Sigmoid colon (tissue), 7 donors: ENCODE measurements around the gene TMEM108. TPM values are rescaled to one million over a fixed set of nuclear protein-coding genes. Genes with fewer than 3 reads are reported as not detected.

Source experiments
- DNase-seq: peaks from one replicate; pipeline ENCODE4 v3.0.0-alpha.2; 2019
- H3K27ac ChIP-seq, 4 donors: fragments of 200-600 bp; sonication (generic); one replicate each; pipeline ENCODE4 v1.5.1; 2016 to 2019; ENCODE audit warnings: mild to moderate bottlenecking in 1 of 4
- H3K27me3 ChIP-seq, 3 donors: fragments of 200-600 bp; sonication (generic); one replicate each; pipeline ENCODE4 v1.5.1; 2019; ENCODE audit warnings: mild to moderate bottlenecking in 1 of 3
- H3K36me3 ChIP-seq, 4 donors: fragments of 200-600 bp; sonication (generic); one replicate each; pipeline ENCODE4 v1.5.1; 2016 to 2019
- H3K4me1 ChIP-seq, 4 donors: fragments of 200-600 bp; sonication (generic); one replicate each; pipeline ENCODE4 v1.5.1; 2017 to 2019
- H3K4me3 ChIP-seq, 4 donors: fragments of 200-600 bp; sonication (generic); one replicate each; pipeline ENCODE4 v1.5.1; 2017 to 2019; ENCODE audit warnings: mild to moderate bottlenecking in 2 of 4, moderate library complexity in 1 of 4
- H3K9me3 ChIP-seq, 4 donors: fragments of 200-600 bp in 3 of 4; sonication (generic) in 3 of 4; one replicate each; pipeline versions ENCODE4 v1.5.1 to v1.6.1; 2013 to 2019
- EP300 ChIP-seq, 4 donors: sonication (generic); formaldehyde crosslinking; IDR thresholded peaks; one replicate each; pipeline ENCODE4 v1.6.1; 2017; ENCODE audit warnings: antibody characterized with exemption in 4 of 4
- POLR2A ChIP-seq, 2 donors: fragments of 450-650 bp; IDR thresholded peaks; one replicate each; pipeline ENCODE4 v1.6.1; 2016; ENCODE audit warnings: antibody characterized with exemption in 2 of 2, mild to moderate bottlenecking in 2 of 2, moderate library complexity in 2 of 2
- POLR2AphosphoS5 ChIP-seq, 4 donors: sonication (generic); formaldehyde crosslinking; IDR thresholded peaks; one replicate each; pipeline ENCODE4 v1.6.1; 2017; ENCODE audit warnings: antibody characterized with exemption in 4 of 4
- WGBS, 2 donors: extraction: QIAGEN DNeasy Blood & Tissue Kit; methylation state at CpG; one replicate each; pipeline ENCODE4 v1.1.7; 2013; 5-methylcytosine and 5-hydroxymethylcytosine counted together
- intact Hi-C: fragments of 100-400 bp; cut with DNase I; formaldehyde crosslinking; loops from one replicate; pipeline ENCODE4 v1.15.1; 2023
- polyA plus RNA-seq, 3 donors: library from polyadenylated mRNA; stranded (reverse); fragments of 200-250 nt; gene quantifications; one replicate each; pipeline ENCODE4 v1.2.3, GENCODE V29; 2013
- total RNA-seq, 4 donors: library from RNA; depleted of rRNA; stranded (reverse); fragments of >200 nt; gene quantifications; one replicate each; pipeline ENCODE4 v1.1.0, GENCODE V29; 2016
- TF ChIP-seq, protein P1 (sequence below), 4 experiments: fragments of 450-650 bp in 3 of 4; fragments of 200-600 bp in 1 of 4; IDR thresholded peaks; one replicate each; pipeline ENCODE4 v1.5.1; 2016 to 2019; ENCODE audit warnings: antibody characterized with exemption in 4 of 4, mild to moderate bottlenecking in 3 of 4, moderate library complexity in 2 of 4
- donor health status: healthy with polysubstance abuse.
- donor health status: Bipolar disorder and iron deficiency.
- donor health status: healthy.

Gene TMEM108
- total and polyA plus RNA-seq, 7 donors = 0.71 to 3.0 (median 0.86) TPM; not detected in 2

DNA sequence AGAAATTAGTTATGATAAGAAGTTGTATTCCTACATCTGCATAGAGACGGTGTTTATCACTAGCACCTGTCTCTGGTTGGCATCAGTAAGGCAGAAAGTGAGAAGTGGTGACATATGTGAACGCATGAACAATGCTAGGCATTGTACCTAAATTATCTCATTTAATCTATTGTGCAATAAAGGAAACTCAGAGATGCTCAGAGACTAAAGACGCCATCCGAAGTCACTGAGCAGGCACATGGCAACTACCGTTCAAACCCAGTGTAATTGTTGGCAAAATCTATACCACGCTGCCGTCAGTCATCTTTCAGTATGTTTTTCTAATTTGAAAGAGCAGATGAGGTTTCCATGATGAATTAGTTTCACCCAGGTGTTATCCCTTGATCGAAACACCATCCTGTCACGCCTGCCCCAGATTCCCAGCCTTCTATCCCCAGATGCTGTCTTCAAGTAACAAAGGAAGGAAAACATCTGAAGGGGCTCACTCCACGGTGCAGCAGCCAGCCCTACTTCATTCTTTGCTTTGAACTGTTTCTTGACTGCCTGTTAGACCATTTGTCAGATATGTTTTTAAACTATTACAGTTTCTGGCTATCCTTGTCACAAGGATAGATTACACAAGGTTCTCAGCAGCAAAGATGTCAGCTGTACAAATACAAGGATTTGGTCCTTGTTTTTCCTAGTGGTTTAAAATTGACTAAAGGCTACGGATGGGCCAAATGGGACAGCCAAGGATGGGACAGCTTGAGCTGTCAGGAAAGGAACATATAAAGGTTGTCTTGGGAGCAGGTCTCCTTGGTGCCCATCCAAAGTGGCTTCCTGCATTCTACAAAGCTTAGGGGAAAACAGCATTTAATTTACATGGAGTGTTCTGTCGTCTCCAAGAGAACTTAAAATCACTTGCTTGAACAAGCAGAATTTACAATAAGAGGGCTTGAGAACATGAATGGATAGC lies 99.1 kb downstream of the TMEM108 start:
- Histone ChIP-seq H3K27ac (no peak overlapping the region), H3K4me3 (no peak overlapping the region), H3K36me3 (no peaks in the 10 kb centered on the region), H3K9me3 (no peaks in the 10 kb centered on the region), H3K27me3 (no peaks in the 10 kb centered on the region), H3K4me1 (no peaks in the 10 kb centered on the region)
- no peak for TF ChIP-seq POLR2A (IDR thresholded peaks at IDR 0.05)
- no peak for TF ChIP-seq EP300 (IDR thresholded peaks at IDR 0.05)
- no peak for TF ChIP-seq POLR2AphosphoS5 (IDR thresholded peaks at IDR 0.05)
- TF ChIP-seq, protein P1, sequence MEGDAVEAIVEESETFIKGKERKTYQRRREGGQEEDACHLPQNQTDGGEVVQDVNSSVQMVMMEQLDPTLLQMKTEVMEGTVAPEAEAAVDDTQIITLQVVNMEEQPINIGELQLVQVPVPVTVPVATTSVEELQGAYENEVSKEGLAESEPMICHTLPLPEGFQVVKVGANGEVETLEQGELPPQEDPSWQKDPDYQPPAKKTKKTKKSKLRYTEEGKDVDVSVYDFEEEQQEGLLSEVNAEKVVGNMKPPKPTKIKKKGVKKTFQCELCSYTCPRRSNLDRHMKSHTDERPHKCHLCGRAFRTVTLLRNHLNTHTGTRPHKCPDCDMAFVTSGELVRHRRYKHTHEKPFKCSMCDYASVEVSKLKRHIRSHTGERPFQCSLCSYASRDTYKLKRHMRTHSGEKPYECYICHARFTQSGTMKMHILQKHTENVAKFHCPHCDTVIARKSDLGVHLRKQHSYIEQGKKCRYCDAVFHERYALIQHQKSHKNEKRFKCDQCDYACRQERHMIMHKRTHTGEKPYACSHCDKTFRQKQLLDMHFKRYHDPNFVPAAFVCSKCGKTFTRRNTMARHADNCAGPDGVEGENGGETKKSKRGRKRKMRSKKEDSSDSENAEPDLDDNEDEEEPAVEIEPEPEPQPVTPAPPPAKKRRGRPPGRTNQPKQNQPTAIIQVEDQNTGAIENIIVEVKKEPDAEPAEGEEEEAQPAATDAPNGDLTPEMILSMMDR (IDR thresholded peaks at IDR 0.05) = no peak
- intact Hi-C loops = no loop called here
- no peak for DNase-seq
- WGBS, 2 donors = 77 to 86% methylated on average over 12 of the region's 12 CpGs

DNA sequence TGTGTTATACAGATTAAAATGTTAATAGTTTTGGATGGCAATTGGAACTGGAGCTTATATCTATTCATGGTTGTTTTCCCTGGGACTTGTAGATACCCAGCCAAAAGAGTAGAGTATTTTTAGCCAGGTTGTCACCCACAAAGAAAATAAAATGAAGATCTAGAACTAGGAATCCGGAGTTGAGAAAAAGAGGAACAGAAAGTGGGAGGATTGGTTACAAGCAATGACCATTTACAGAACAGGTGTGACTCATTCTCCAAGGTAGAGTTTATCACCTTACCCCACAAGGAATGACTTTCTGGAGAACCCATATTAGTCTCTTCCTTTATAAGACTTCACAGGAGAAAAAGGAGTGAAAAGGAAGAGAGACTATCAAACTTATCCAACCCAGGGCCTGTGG lies 99.8 kb downstream of the TMEM108 start:
- H3K4me1 ChIP-seq = no peaks in the 10 kb centered on the region
- H3K9me3 ChIP-seq = no peaks in the 10 kb centered on the region
- H3K27ac ChIP-seq = no peak overlapping the region
- DNase-seq = no peak
- TF ChIP-seq POLR2A (IDR thresholded peaks at IDR 0.05) (no peak), POLR2AphosphoS5 (IDR thresholded peaks at IDR 0.05) (no peak), EP300 (IDR thresholded peaks at IDR 0.05) (no peak)
- TF ChIP-seq, protein P1 (IDR thresholded peaks at IDR 0.05) = no peak
- H3K27me3 ChIP-seq = no peaks in the 10 kb centered on the region
- no peak overlapping the region for H3K4me3 ChIP-seq
- intact Hi-C loops = no loop called here
- no peaks in the 10 kb centered on the region for H3K36me3 ChIP-seq
- WGBS, 2 donors = 50 to 70% methylated on average over 1 of the region's 1 CpG

DNA sequence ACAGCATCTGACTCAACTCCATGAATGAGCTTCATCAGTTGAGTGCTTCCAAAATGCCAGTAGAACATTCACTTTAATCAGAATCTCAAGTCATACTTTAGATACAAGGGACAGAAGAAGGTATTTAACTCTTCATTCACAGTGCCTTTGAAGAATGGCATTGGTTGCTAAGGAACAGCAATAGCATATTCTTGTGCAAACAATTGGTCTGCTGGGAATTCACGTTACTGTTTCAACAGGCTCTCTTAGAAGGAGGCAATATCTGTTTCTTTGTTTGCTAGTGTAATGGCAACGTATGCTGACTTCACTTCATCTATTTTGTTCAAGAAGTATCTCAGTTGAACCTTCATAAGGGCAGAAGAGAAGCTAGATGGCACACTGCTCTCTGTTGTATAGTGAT lies 113.9 kb downstream of the TMEM108 start:
- no peaks in the 10 kb centered on the region for H3K4me1 ChIP-seq
- WGBS, 2 donors = 17 to 47% methylated on average over 2 of the region's 2 CpGs
- no peak overlapping the region for H3K4me3 ChIP-seq
- no peak for DNase-seq
- H3K27me3 ChIP-seq = no peaks in the 10 kb centered on the region
- no peak overlapping the region for H3K27ac ChIP-seq
- TF ChIP-seq POLR2A (IDR thresholded peaks at IDR 0.05) = no peak
- TF ChIP-seq, protein P1 (IDR thresholded peaks at IDR 0.05) = no peak
- TF ChIP-seq POLR2AphosphoS5 (IDR thresholded peaks at IDR 0.05) = no peak
- no peak for TF ChIP-seq EP300 (IDR thresholded peaks at IDR 0.05)
- peaks cover 0 to 3% (median 0%) of the 10 kb centered on the region in 4 donors for H3K9me3 ChIP-seq
- no peaks in the 10 kb centered on the region for H3K36me3 ChIP-seq
- intact Hi-C loops = no loop called here

DNA sequence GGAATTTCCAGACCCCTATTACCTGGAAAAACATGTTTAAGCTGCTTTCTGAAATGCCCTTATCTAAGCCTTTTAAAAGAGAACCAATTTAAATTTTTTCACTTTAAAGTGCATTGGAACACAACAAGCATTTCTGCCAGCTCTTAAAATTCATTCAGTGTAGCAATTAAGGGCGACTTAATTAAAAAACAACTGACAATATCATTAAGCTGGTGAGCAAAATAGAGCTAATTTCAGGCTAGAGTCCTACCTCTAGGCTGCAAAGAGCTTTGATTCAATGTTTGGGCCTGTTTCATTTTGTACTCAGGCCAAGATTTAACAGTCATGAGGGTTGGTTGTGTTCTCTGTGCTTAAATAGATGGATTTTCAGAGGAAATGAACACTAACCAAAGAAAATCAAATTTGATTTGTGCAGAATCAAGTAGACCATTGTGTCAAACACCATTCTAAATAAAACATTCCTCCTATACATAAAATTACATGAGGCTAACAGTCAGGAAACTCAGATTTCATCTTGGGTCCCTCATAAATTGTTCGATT lies 114.6 kb downstream of the TMEM108 start:
- no peak for TF ChIP-seq POLR2AphosphoS5 (IDR thresholded peaks at IDR 0.05)
- no peak for TF ChIP-seq POLR2A (IDR thresholded peaks at IDR 0.05)
- TF ChIP-seq EP300 (IDR thresholded peaks at IDR 0.05) = no peak
- TF ChIP-seq, protein P1 (IDR thresholded peaks at IDR 0.05) = no peak
- WGBS, 2 donors = 61 to 65% methylated on average over 2 of the region's 2 CpGs
- H3K4me3 ChIP-seq = no peak overlapping the region
- no peak for DNase-seq
- H3K9me3 ChIP-seq = peaks cover 0 to 3% (median 0%) of the 10 kb centered on the region in 4 donors
- intact Hi-C loops = no loop called here
- H3K36me3 ChIP-seq = no peaks in the 10 kb centered on the region
- no peaks in the 10 kb centered on the region for H3K4me1 ChIP-seq
- H3K27me3 ChIP-seq = no peaks in the 10 kb centered on the region
- no peak overlapping the region for H3K27ac ChIP-seq
